ENCODE results near the gene TMEM119.
"Not testable (repeated sequence)": the region's sequence is repeated elsewhere in the genome, so short reads cannot be mapped to it uniquely, and the experiment has no call there.

Gene TMEM119

DNA sequence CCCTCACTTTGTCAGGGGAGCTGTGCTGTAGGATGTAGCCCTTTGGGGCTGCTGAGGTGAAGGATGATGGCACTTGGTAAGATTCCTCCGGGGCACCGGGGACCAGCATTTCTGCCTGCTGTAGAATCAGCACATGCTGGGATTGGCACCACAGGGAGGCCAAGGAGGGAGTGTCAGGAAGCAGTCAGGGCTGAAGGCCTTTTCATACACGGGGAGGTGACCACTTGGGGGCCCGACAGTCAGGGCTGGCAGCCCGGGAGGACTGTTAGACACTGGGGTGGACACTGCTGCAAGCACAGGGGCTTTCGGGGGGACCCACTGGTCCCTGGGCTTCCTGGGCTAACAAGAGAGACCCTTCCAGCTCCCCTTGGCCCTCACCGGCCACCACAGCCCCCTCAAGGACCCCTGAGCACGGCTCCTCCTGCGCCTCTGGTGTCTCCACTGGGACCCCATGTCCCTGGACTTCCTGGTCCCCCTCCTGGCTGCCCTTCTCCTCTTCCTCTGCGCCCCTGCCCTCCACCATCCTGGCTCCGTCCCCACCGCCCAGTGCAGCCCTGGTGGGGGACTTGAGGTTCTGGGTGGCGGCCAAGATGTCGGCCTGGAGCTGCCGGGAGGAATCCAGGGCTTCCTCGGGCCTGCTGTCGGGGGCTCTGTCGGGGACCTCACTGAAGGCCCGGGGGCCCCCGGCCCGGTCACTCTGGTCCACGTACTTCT, 6.5 kb downstream of the TMEM119 start:
- Histone ChIP-seq H3K9me3 (ENCODE audit: control insufficient read depth, low read length) (no peaks in the 10 kb centered on the region), H3K4me1 (ENCODE audit: control insufficient read depth, insufficient read depth, low read length, poor library complexity, severe bottlenecking) (no peaks in the 10 kb centered on the region), H3K36me3 (ENCODE audit: control insufficient read depth, insufficient read depth, low read length) (no peaks in the 10 kb centered on the region), H3K27me3 (replicated peaks; ENCODE audit: control insufficient read depth, insufficient read depth, low read length, poor library complexity, severe bottlenecking) (no peaks in the 10 kb centered on the region), H3K4me3 (ENCODE audit: insufficient read depth, low read depth, low read length, poor library complexity, severe bottlenecking) (no peak overlapping the region), H3K27ac (ENCODE audit: insufficient read depth, low read length, poor library complexity, severe bottlenecking) (no peak overlapping the region)
- no peak for DNase-seq

DNA sequence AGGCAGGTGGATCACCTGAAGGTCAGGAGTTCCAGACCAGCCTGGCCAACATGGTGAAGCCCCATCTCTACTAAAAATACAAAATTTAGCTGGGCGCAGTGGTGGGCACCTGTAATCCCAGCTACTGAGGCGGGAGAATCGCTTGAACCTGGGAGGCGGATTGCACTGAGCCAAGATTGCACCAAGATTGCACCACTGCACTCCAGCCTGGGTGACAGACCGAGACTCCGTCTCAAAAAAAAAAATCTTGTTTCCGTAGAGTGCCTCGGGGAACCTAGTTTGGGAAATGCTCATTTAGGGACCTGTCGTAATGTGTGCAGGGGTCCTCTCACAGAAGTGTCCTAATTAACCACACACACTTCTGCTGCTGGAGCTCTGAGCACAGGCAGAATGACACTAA, 7.4 kb downstream of the TMEM119 start:
- H3K27me3 ChIP-seq (replicated peaks; ENCODE audit: control insufficient read depth, insufficient read depth, low read length, poor library complexity, severe bottlenecking); H3K4me1 ChIP-seq (ENCODE audit: control insufficient read depth, insufficient read depth, low read length, poor library complexity, severe bottlenecking); H3K36me3 ChIP-seq (ENCODE audit: control insufficient read depth, insufficient read depth, low read length); H3K4me3 ChIP-seq (ENCODE audit: insufficient read depth, low read depth, low read length, poor library complexity, severe bottlenecking); H3K9me3 ChIP-seq (ENCODE audit: control insufficient read depth, low read length); H3K27ac ChIP-seq (ENCODE audit: insufficient read depth, low read length, poor library complexity, severe bottlenecking); DNase-seq: not testable (repeated sequence)

- no peak overlapping the region for H3K27ac ChIP-seq (ENCODE audit: insufficient read depth, low read length, poor library complexity, severe bottlenecking)
- no peak overlapping the region for H3K4me3 ChIP-seq (ENCODE audit: insufficient read depth, low read depth, low read length, poor library complexity, severe bottlenecking)
- no peak for DNase-seq
- no peaks in the 10 kb centered on the region for H3K9me3 ChIP-seq (ENCODE audit: control insufficient read depth, low read length)
- no peaks in the 10 kb centered on the region for H3K36me3 ChIP-seq (ENCODE audit: control insufficient read depth, insufficient read depth, low read length)
- no peaks in the 10 kb centered on the region for H3K27me3 ChIP-seq (replicated peaks; ENCODE audit: control insufficient read depth, insufficient read depth, low read length, poor library complexity, severe bottlenecking)
- no peaks in the 10 kb centered on the region for H3K4me1 ChIP-seq (ENCODE audit: control insufficient read depth, insufficient read depth, low read length, poor library complexity, severe bottlenecking)
These were observed 8.0 kb downstream of the TMEM119 start for GRCh38 chr12:108589840-108590229.

- DNase-seq = no peak
These were observed 8.7 kb downstream of the TMEM119 start for GRCh38 chr12:108589028-108589839.

DNA sequence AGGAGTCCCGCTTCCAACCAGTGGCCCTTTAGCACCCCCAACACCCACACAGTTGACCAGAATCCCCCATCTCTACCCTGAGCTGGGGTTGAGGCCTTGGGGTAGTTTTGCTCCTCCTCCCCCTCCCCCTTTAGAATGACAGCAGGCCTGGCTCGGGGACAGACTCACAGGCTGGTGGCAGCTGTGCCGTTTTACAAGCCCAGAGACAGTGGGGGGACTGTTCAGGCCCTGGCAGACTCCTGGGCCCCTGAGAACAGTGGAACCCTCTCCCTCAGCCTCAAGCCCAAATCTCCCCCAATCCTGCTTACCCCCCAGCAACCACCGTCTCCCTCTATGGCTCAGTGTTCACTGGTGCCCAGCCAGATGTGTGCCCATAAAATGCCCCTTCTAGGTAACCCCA, 10.1 kb downstream of the TMEM119 start:
- no peak overlapping the region for H3K4me3 ChIP-seq (ENCODE audit: insufficient read depth, low read depth, low read length, poor library complexity, severe bottlenecking)
- H3K36me3 ChIP-seq (ENCODE audit: control insufficient read depth, insufficient read depth, low read length) = no peaks in the 10 kb centered on the region
- H3K27ac ChIP-seq (ENCODE audit: insufficient read depth, low read length, poor library complexity, severe bottlenecking) = no peak overlapping the region
- DNase-seq = no peak
- no peaks in the 10 kb centered on the region for H3K27me3 ChIP-seq (replicated peaks; ENCODE audit: control insufficient read depth, insufficient read depth, low read length, poor library complexity, severe bottlenecking)
- no peaks in the 10 kb centered on the region for H3K9me3 ChIP-seq (ENCODE audit: control insufficient read depth, low read length)
- H3K4me1 ChIP-seq (ENCODE audit: control insufficient read depth, insufficient read depth, low read length, poor library complexity, severe bottlenecking) = no peaks in the 10 kb centered on the region

More at GRCh38 chr12:108589028-108589839, 8.7 kb downstream of the TMEM119 start:
- Histone ChIP-seq H3K4me3 (ENCODE audit: insufficient read depth, low read depth, low read length, poor library complexity, severe bottlenecking) (no peak overlapping the region), H3K4me1 (ENCODE audit: control insufficient read depth, insufficient read depth, low read length, poor library complexity, severe bottlenecking) (no peaks in the 10 kb centered on the region), H3K9me3 (ENCODE audit: control insufficient read depth, low read length) (no peaks in the 10 kb centered on the region), H3K27ac (ENCODE audit: insufficient read depth, low read length, poor library complexity, severe bottlenecking) (no peak overlapping the region), H3K27me3 (replicated peaks; ENCODE audit: control insufficient read depth, insufficient read depth, low read length, poor library complexity, severe bottlenecking) (no peaks in the 10 kb centered on the region), H3K36me3 (ENCODE audit: control insufficient read depth, insufficient read depth, low read length) (no peaks in the 10 kb centered on the region)

DNA sequence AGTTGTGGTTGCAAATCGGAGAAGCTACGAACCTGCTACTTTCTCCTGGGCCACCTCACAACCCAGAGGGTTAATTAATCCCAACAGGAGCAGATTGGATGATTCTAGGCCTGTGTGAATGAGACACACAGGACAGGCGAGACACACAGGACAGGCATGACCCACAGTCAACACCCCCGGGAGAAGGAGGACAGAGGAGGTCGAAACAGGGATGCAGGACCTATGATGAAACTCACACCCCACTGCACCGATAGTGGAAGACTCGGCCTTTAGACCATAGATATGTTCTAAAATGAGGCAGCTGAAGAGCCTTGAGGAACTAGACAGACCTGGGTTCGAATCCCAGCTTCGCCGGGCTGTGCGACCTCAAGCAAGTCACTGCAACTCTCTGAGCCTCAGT, 11.6 kb downstream of the TMEM119 start:
- H3K36me3 ChIP-seq (ENCODE audit: control insufficient read depth, insufficient read depth, low read length) = no peaks in the 10 kb centered on the region
- no peaks in the 10 kb centered on the region for H3K27me3 ChIP-seq (replicated peaks; ENCODE audit: control insufficient read depth, insufficient read depth, low read length, poor library complexity, severe bottlenecking)
- no peak overlapping the region for H3K27ac ChIP-seq (ENCODE audit: insufficient read depth, low read length, poor library complexity, severe bottlenecking)
- no peaks in the 10 kb centered on the region for H3K9me3 ChIP-seq (ENCODE audit: control insufficient read depth, low read length)
- no peak for DNase-seq
- H3K4me3 ChIP-seq (ENCODE audit: insufficient read depth, low read depth, low read length, poor library complexity, severe bottlenecking) = no peak overlapping the region
- no peaks in the 10 kb centered on the region for H3K4me1 ChIP-seq (ENCODE audit: control insufficient read depth, insufficient read depth, low read length, poor library complexity, severe bottlenecking)

GRCh38 chr12:108585864-108586263, 12.0 kb downstream of the TMEM119 start:
- no peaks in the 10 kb centered on the region for H3K4me1 ChIP-seq (ENCODE audit: control insufficient read depth, insufficient read depth, low read length, poor library complexity, severe bottlenecking)
- no peak overlapping the region for H3K27ac ChIP-seq (ENCODE audit: insufficient read depth, low read length, poor library complexity, severe bottlenecking)
- H3K36me3 ChIP-seq (ENCODE audit: control insufficient read depth, insufficient read depth, low read length) = no peaks in the 10 kb centered on the region
- no peaks in the 10 kb centered on the region for H3K27me3 ChIP-seq (replicated peaks; ENCODE audit: control insufficient read depth, insufficient read depth, low read length, poor library complexity, severe bottlenecking)
- no peak overlapping the region for H3K4me3 ChIP-seq (ENCODE audit: insufficient read depth, low read depth, low read length, poor library complexity, severe bottlenecking)
- no peaks in the 10 kb centered on the region for H3K9me3 ChIP-seq (ENCODE audit: control insufficient read depth, low read length)
- DNase-seq = no peak

DNA sequence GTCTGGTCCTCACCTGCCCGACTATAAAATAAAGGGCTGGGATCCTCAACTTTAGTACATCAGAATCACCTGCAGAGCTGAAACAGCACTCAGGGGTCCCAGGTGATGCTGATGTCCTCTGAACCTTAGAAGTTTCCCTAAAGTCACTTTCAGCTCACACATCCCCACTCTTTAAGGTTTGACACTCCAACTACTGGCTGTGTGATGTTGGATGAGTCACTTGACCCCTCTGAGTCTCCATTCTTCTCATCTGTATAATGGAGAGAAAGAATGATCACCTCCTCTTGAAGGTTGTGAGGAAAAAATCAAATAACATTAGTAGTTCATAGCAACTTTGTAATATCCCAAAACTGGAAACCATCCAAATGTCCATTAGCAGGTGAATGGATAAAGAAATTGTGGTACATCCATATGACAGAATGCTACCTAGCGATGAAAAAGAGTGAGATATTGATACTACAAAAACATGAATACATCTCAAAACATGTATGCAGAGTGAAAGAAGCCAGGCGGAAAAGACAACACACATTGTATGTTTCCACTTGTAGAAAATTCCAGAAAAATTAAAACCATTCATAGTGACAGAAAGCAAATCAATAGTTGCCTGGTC, 13.3 kb downstream of the TMEM119 start:
- no peaks in the 10 kb centered on the region for H3K9me3 ChIP-seq (ENCODE audit: control insufficient read depth, low read length)
- no peaks in the 10 kb centered on the region for H3K36me3 ChIP-seq (ENCODE audit: control insufficient read depth, insufficient read depth, low read length)
- H3K4me1 ChIP-seq (ENCODE audit: control insufficient read depth, insufficient read depth, low read length, poor library complexity, severe bottlenecking) = no peaks in the 10 kb centered on the region
- DNase-seq = no peak
- H3K27me3 ChIP-seq (replicated peaks; ENCODE audit: control insufficient read depth, insufficient read depth, low read length, poor library complexity, severe bottlenecking) = no peaks in the 10 kb centered on the region
- no peak overlapping the region for H3K4me3 ChIP-seq (ENCODE audit: insufficient read depth, low read depth, low read length, poor library complexity, severe bottlenecking)
- no peak overlapping the region for H3K27ac ChIP-seq (ENCODE audit: insufficient read depth, low read length, poor library complexity, severe bottlenecking)

- H3K9me3 ChIP-seq (ENCODE audit: control insufficient read depth, low read length) = no peaks in the 10 kb centered on the region
- H3K36me3 ChIP-seq (ENCODE audit: control insufficient read depth, insufficient read depth, low read length) = no peaks in the 10 kb centered on the region
- no peaks in the 10 kb centered on the region for H3K4me1 ChIP-seq (ENCODE audit: control insufficient read depth, insufficient read depth, low read length, poor library complexity, severe bottlenecking)
- no peak overlapping the region for H3K4me3 ChIP-seq (ENCODE audit: insufficient read depth, low read depth, low read length, poor library complexity, severe bottlenecking)
- no peak for DNase-seq
- H3K27me3 ChIP-seq (replicated peaks; ENCODE audit: control insufficient read depth, insufficient read depth, low read length, poor library complexity, severe bottlenecking) = no peaks in the 10 kb centered on the region
- H3K27ac ChIP-seq (ENCODE audit: insufficient read depth, low read length, poor library complexity, severe bottlenecking) = no peak overlapping the region
These were observed 13.9 kb downstream of the TMEM119 start for GRCh38 chr12:108583991-108584390.

Measured in effector memory CD4-positive, alpha-beta T cell (primary cell).